ENCODE measurements around the gene FAM177B.

The FAM177B gene

DNA sequence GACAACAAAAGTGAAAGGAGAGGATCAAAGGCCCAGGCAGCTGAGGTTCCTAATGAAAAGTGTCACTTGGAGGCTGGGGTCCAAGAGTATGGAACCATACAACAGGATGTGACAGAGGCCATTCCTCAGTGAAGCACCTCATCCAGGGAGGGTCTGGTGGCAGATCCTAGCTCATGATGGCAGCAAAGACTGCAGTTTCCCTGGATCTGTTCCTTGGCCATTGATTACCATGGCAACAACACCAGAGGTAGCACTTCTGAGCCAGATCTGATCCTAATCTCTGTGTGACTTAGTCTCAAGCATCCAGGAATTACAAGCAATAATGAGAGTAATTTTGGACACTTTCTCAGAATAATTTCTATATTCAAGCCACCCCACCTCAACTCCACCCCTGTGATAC, 12.9 kb downstream of the FAM177B start:
- no peaks in the 10 kb centered on the region for H3K79me2 ChIP-seq (ENCODE audit: insufficient read depth, low read length)
- H3K9ac ChIP-seq (ENCODE audit: low read depth, low read length): no peak overlapping the region
- H3K4me3 ChIP-seq (ENCODE audit: low read depth in 1 of 2, low read length in 2 of 2): no peak overlapping the region
- no peaks in the 10 kb centered on the region for H3K4me1 ChIP-seq (ENCODE audit: insufficient read depth, low read length)
- H3K27ac ChIP-seq (ENCODE audit: low read length): no peak overlapping the region
- no peak overlapping the region for H2AFZ ChIP-seq (ENCODE audit: low read depth, low read length)
- H3K27me3 ChIP-seq (ENCODE audit: insufficient read depth, low read length, poor library complexity): no peaks in the 10 kb centered on the region
- H3K9me3 ChIP-seq (ENCODE audit: insufficient read depth, low read length, severe bottlenecking): no peaks in the 10 kb centered on the region
- DNase-seq (no peak), ATAC-seq (ENCODE audit: insufficient read depth, low read depth) (no peak)
- no peak overlapping the region for H3K4me2 ChIP-seq (ENCODE audit: insufficient read depth, low read length)
- H4K20me1 ChIP-seq (ENCODE audit: insufficient read depth, low read length): no peaks in the 10 kb centered on the region
- TF ChIP-seq, protein P1, sequence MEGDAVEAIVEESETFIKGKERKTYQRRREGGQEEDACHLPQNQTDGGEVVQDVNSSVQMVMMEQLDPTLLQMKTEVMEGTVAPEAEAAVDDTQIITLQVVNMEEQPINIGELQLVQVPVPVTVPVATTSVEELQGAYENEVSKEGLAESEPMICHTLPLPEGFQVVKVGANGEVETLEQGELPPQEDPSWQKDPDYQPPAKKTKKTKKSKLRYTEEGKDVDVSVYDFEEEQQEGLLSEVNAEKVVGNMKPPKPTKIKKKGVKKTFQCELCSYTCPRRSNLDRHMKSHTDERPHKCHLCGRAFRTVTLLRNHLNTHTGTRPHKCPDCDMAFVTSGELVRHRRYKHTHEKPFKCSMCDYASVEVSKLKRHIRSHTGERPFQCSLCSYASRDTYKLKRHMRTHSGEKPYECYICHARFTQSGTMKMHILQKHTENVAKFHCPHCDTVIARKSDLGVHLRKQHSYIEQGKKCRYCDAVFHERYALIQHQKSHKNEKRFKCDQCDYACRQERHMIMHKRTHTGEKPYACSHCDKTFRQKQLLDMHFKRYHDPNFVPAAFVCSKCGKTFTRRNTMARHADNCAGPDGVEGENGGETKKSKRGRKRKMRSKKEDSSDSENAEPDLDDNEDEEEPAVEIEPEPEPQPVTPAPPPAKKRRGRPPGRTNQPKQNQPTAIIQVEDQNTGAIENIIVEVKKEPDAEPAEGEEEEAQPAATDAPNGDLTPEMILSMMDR (IDR thresholded peaks at IDR 0.05; ENCODE audit: borderline replicate concordance, extremely low read depth, low read length, poor library complexity, severe bottlenecking): peak; percentile 23
- no peak for TF ChIP-seq EZH2 (IDR thresholded peaks at IDR 0.05; ENCODE audit: borderline replicate concordance, low read depth, low read length, severe bottlenecking)
- no peaks in the 10 kb centered on the region for H3K36me3 ChIP-seq (ENCODE audit: insufficient read depth, low read length)

DNA sequence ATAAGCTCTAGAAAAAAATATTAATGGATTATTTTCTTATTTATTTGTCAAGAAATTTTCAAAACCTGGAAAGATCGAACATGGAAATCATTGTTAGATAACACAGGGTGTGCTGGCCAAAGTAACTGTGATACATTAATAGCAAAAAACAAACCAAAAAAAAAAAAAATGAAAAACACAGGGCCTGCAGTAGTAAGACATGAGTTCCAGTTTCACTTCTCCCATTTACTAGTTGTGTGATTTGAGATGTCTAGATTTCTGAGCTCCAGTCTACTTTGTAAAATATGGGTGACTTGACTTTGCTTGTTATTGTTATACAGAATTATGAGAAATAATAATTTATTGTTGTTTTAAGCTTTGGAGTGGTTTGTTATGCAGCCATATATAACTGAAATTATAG, 13.6 kb downstream of the FAM177B start:
- H3K4me1 ChIP-seq (ENCODE audit: insufficient read depth, low read length): no peaks in the 10 kb centered on the region
- H3K9ac ChIP-seq (ENCODE audit: low read depth, low read length): no peak overlapping the region
- no peak for TF ChIP-seq EZH2 (IDR thresholded peaks at IDR 0.05; ENCODE audit: borderline replicate concordance, low read depth, low read length, severe bottlenecking)
- TF ChIP-seq, protein P1 (IDR thresholded peaks at IDR 0.05; ENCODE audit: borderline replicate concordance, extremely low read depth, low read length, poor library complexity, severe bottlenecking): no peak
- H2AFZ ChIP-seq (ENCODE audit: low read depth, low read length): no peak overlapping the region
- no peak overlapping the region for H3K4me3 ChIP-seq (ENCODE audit: low read depth in 1 of 2, low read length in 2 of 2)
- ATAC-seq (ENCODE audit: insufficient read depth, low read depth): no peak
- H4K20me1 ChIP-seq (ENCODE audit: insufficient read depth, low read length): no peaks in the 10 kb centered on the region
- DNase-seq: no peak
- H3K9me3 ChIP-seq (ENCODE audit: insufficient read depth, low read length, severe bottlenecking): no peaks in the 10 kb centered on the region
- H3K36me3 ChIP-seq (ENCODE audit: insufficient read depth, low read length): no peaks in the 10 kb centered on the region
- H3K4me2 ChIP-seq (ENCODE audit: insufficient read depth, low read length): no peak overlapping the region
- no peaks in the 10 kb centered on the region for H3K79me2 ChIP-seq (ENCODE audit: insufficient read depth, low read length)
- no peaks in the 10 kb centered on the region for H3K27me3 ChIP-seq (ENCODE audit: insufficient read depth, low read length, poor library complexity)
- no peak overlapping the region for H3K27ac ChIP-seq (ENCODE audit: low read length)

DNA sequence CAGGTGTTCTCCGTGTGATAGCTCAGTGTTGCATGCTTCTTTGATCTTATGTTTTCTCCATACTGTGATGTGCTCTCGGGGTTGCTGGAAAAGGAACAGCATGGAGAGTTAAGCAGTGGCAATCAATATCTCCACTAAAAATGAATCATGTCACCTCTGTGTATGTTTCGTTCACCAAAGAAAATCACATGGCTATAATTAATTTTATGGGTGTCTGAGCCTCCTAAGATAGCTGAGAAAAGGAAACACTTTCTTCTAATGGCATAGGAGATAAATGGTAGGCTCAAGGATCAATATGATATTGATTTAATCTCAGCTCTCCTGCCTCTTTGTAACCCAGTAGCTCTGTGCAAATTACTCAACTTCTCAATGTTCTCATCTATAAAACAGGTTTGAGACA, 14.3 kb downstream of the FAM177B start:
- no peaks in the 10 kb centered on the region for H3K4me1 ChIP-seq (ENCODE audit: insufficient read depth, low read length)
- no peak overlapping the region for H3K27ac ChIP-seq (ENCODE audit: low read length)
- no peak for ATAC-seq (ENCODE audit: insufficient read depth, low read depth)
- H3K79me2 ChIP-seq (ENCODE audit: insufficient read depth, low read length): no peaks in the 10 kb centered on the region
- H3K36me3 ChIP-seq (ENCODE audit: insufficient read depth, low read length): no peaks in the 10 kb centered on the region
- H4K20me1 ChIP-seq (ENCODE audit: insufficient read depth, low read length): no peaks in the 10 kb centered on the region
- no peaks in the 10 kb centered on the region for H3K27me3 ChIP-seq (ENCODE audit: insufficient read depth, low read length, poor library complexity)
- H3K4me3 ChIP-seq (ENCODE audit: low read depth in 1 of 2, low read length in 2 of 2): no peak overlapping the region
- no peaks in the 10 kb centered on the region for H3K9me3 ChIP-seq (ENCODE audit: insufficient read depth, low read length, severe bottlenecking)
- TF ChIP-seq, protein P1 (IDR thresholded peaks at IDR 0.05; ENCODE audit: borderline replicate concordance, extremely low read depth, low read length, poor library complexity, severe bottlenecking): no peak
- TF ChIP-seq EZH2 (IDR thresholded peaks at IDR 0.05; ENCODE audit: borderline replicate concordance, low read depth, low read length, severe bottlenecking): no peak
- DNase-seq: no peak
- no peak overlapping the region for H2AFZ ChIP-seq (ENCODE audit: low read depth, low read length)
- no peak overlapping the region for H3K4me2 ChIP-seq (ENCODE audit: insufficient read depth, low read length)
- no peak overlapping the region for H3K9ac ChIP-seq (ENCODE audit: low read depth, low read length)
